IMR-90 (cell line): ENCODE data around the gene OR8G1. TPM values are rescaled to one million over a fixed set of nuclear protein-coding genes. Genes with fewer than 3 reads are reported as not detected.

Source experiments
- ATAC-seq: fragments of 200-7000 bp; cut with Tn5 transposase; 2 replicates; pipeline ENCODE4 v1.9.1; 2020; ENCODE audit warnings: low read depth, mild to moderate bottlenecking, moderate library complexity
- BruUV-seq: library from RNA; stranded (reverse); fragments of 400-500 nt; replicated peaks from 2 replicates; lab custom pipeline; 2021; lab: Mats Ljungman, UMichigan
- CTCF ChIA-PET: fragments of 300-600 bp; formaldehyde crosslinking; extraction: SDS; loops from one replicate; lab custom pipeline; 2021; ENCODE audit warnings: antibody characterized with exemption; lab: Yijun Ruan, JAX
- POLR2A ChIA-PET: fragments of 300-600 bp; sonication (Branson Sonifier 250); formaldehyde crosslinking; loops from one replicate; lab custom pipeline; 2022; ENCODE audit warnings: antibody characterized with exemption; ENCODE audit not compliant: unreplicated experiment; lab: Charles Lee
- DNase-seq: peaks from one replicate; pipeline ENCODE4 v3.0.0; 2013
- H2AFZ ChIP-seq: replicated peaks from 2 replicates; pipeline ENCODE3; 2013; ENCODE audit warnings: low read length, mild to moderate bottlenecking; ENCODE audit not compliant: poor library complexity
- H2AK5ac ChIP-seq: 2 replicates; pipeline ENCODE4 v1.6.1; 2013; ENCODE audit warnings: low read depth, low read length, inconsistent platforms
- H2AK9ac ChIP-seq: replicated peaks from 2 replicates; pipeline ENCODE3; 2013; ENCODE audit warnings: mild to moderate bottlenecking, low read depth, low read length, moderate library complexity; ENCODE audit not compliant: poor library complexity
- H2BK120ac ChIP-seq: 2 replicates; pipeline ENCODE4 v1.6.1; 2013; ENCODE audit warnings: low read depth, low read length, inconsistent platforms
- H2BK15ac ChIP-seq: 3 replicates; pipeline ENCODE4 v1.6.1; 2013; ENCODE audit warnings: low read depth, low read length, inconsistent platforms
- H2BK20ac ChIP-seq: 2 replicates; pipeline ENCODE4 v1.6.1; 2013; ENCODE audit warnings: low read depth, mild to moderate bottlenecking, inconsistent platforms, low read length, moderate library complexity
- H2BK5ac ChIP-seq: 2 replicates; pipeline ENCODE4 v1.6.1; 2013; ENCODE audit warnings: mild to moderate bottlenecking, low read depth, low read length, inconsistent platforms; ENCODE audit not compliant: poor library complexity, severe bottlenecking
- H3K14ac ChIP-seq: replicated peaks from 2 replicates; pipeline ENCODE4 v1.6.1; 2013; ENCODE audit warnings: low read depth, low read length, inconsistent platforms
- H3K18ac ChIP-seq: 2 replicates; pipeline ENCODE4 v1.6.1; 2013; ENCODE audit warnings: low read depth, low read length, control low read depth
- H3K23ac ChIP-seq: 2 replicates; pipeline ENCODE4 v1.6.1; 2013; ENCODE audit warnings: low read depth, low read length, inconsistent platforms
- H3K27ac ChIP-seq: 2 replicates; pipeline ENCODE4 v1.5.1; 2013; ENCODE audit warnings: mild to moderate bottlenecking, control low read depth, low read length; ENCODE audit not compliant: insufficient read depth
- H3K27me3 ChIP-seq: 2 replicates; pipeline ENCODE4 v1.6.1; 2013; ENCODE audit warnings: low read length; ENCODE audit not compliant: control insufficient read depth, insufficient read depth
- H3K36me3 ChIP-seq: 2 replicates; pipeline ENCODE4 v1.6.1; 2013; ENCODE audit warnings: low read length, mixed read lengths; ENCODE audit not compliant: control insufficient read depth, insufficient read depth
- H3K4ac ChIP-seq: 2 replicates; pipeline ENCODE4 v1.6.1; 2013; ENCODE audit warnings: low read depth, low read length, inconsistent platforms
- H3K4me1 ChIP-seq: 2 replicates; pipeline ENCODE4 v1.6.1; 2013; ENCODE audit warnings: low read length, mixed read lengths; ENCODE audit not compliant: control insufficient read depth, insufficient read depth
- H3K4me2 ChIP-seq: 2 replicates; pipeline ENCODE4 v1.6.1; 2013; ENCODE audit warnings: low read depth, mild to moderate bottlenecking, control low read depth, low read length, moderate library complexity
- H3K4me3 ChIP-seq: 2 replicates; pipeline ENCODE4 v1.5.1; 2013; ENCODE audit warnings: low read depth, mild to moderate bottlenecking, control low read depth, low read length, moderate library complexity; ENCODE audit not compliant: insufficient read depth
- H3K56ac ChIP-seq: 2 replicates; pipeline ENCODE4 v1.6.1; 2013; ENCODE audit warnings: low read length, inconsistent platforms; ENCODE audit not compliant: insufficient read depth; ENCODE audit errors: extremely low read depth
- H3K79me1 ChIP-seq, 2 experiments: 2 replicates each; pipeline ENCODE4 v1.6.1; 2013; ENCODE audit warnings: low read length in 2 of 2, inconsistent platforms in 1 of 2, low read depth in 1 of 2
- H3K9ac ChIP-seq: 2 replicates; pipeline ENCODE4 v1.6.1; 2013; ENCODE audit warnings: low read depth, low read length, control low read depth
- H3K9me1 ChIP-seq: 2 replicates; pipeline ENCODE4 v1.6.1; 2013; ENCODE audit warnings: low read length, inconsistent platforms; ENCODE audit not compliant: insufficient read depth
- H3K9me3 ChIP-seq: 2 replicates; pipeline ENCODE4 v1.6.1; 2013; ENCODE audit warnings: low read length; ENCODE audit not compliant: control insufficient read depth, insufficient read depth
- H4K20me1 ChIP-seq: 2 replicates; pipeline ENCODE4 v1.6.1; 2013; ENCODE audit warnings: low read length, inconsistent platforms; ENCODE audit not compliant: insufficient read depth
- H4K5ac ChIP-seq: 2 replicates; pipeline ENCODE4 v1.6.1; 2013; ENCODE audit warnings: mild to moderate bottlenecking, low read depth, low read length, control low read depth
- H4K8ac ChIP-seq, 2 experiments: 2 replicates each; pipeline ENCODE4 v1.6.1; 2013; ENCODE audit warnings: low read depth in 2 of 2, low read length in 2 of 2, control low read depth in 1 of 2, inconsistent platforms in 1 of 2
- H4K91ac ChIP-seq: 2 replicates; pipeline ENCODE4 v1.6.1; 2013; ENCODE audit warnings: low read depth, low read length, inconsistent platforms; ENCODE audit not compliant: insufficient read depth
- FOS ChIP-seq: fragments of 150-350 bp; IDR thresholded peaks from 2 replicates; pipeline ENCODE4 v1.6.1; 2016; ENCODE audit warnings: low read depth, low read length
- NFE2L2 ChIP-seq: fragments of 150-350 bp; IDR thresholded peaks from 2 replicates; pipeline ENCODE4 v1.6.1; 2016; ENCODE audit warnings: low read depth, mild to moderate bottlenecking, low read length
- POLR2A ChIP-seq: IDR thresholded peaks from 2 replicates; pipeline ENCODE4 v1.6.1; 2012; ENCODE audit warnings: mild to moderate bottlenecking, low read depth, low read length
- RAD21 ChIP-seq: IDR thresholded peaks from 2 replicates; pipeline ENCODE4 v1.6.1; 2012; ENCODE audit warnings: low read length, improper control_type of control experiment
- WGBS, 2 experiments: methylation state at CpG; one replicate each; pipeline versions ENCODE4 v1.1.5 to v1.1.7; 2013; ENCODE audit warnings: missing lambda C conversion rate in 2 of 2; ENCODE audit not compliant: insufficient read length in 1 of 2; ENCODE audit errors: extremely low coverage in 2 of 2; 5-methylcytosine and 5-hydroxymethylcytosine counted together
- dilution Hi-C: fragments of 300-500 bp; cut with HindIII; formaldehyde crosslinking; loops from one replicate; pipeline ENCODE4 v1.14.3; 2018; ENCODE audit warnings: low sequenced_read_pairs; ENCODE audit not compliant: unreplicated experiment
- in situ Hi-C: fragments of 300-500 bp; cut with MboI; formaldehyde crosslinking; loops from 3 replicates; pipeline ENCODE4 v1.14.3; 2019; ENCODE audit warnings: low sequenced_read_pairs, inconsistent platforms, mixed read lengths
- intact Hi-C: fragments of 100-400 bp; cut with micrococcal nuclease; formaldehyde crosslinking; loops from 2 replicates; pipeline ENCODE4 v1.10.0; 2022
- polyA plus RNA-seq, 3 experiments: library from polyadenylated mRNA; depleted of rRNA; stranded (reverse); fragments of >200 nt; gene quantifications; 2 replicates each; pipeline ENCODE4 v1.2.3, GENCODE V29; 2012; ENCODE audit warnings: low replicate concordance in 1 of 3
- total RNA-seq: library from RNA; depleted of rRNA; stranded (reverse); fragments of >200 nt; gene quantifications from 2 replicates; pipeline ENCODE4 v1.2.3, GENCODE V29; 2012
- TF ChIP-seq, protein P1 (sequence below): fragments of 150-350 bp; IDR thresholded peaks from 2 replicates; pipeline ENCODE4 v1.6.1; 2016; ENCODE audit warnings: low read depth, mild to moderate bottlenecking, low read length, moderate library complexity, borderline replicate concordance
- TF ChIP-seq, protein P2 (sequence below): fragments of 150-350 bp; IDR thresholded peaks from 2 replicates; pipeline ENCODE4 v1.6.1; 2017; ENCODE audit warnings: mild to moderate bottlenecking, antibody characterized with exemption, low read length, low read depth
- TF ChIP-seq, protein P3 (sequence below): conservative IDR thresholded peaks from 2 replicates; pipeline ENCODE4 v1.5.1; 2012; ENCODE audit warnings: mild to moderate bottlenecking, low read depth, low read length, improper control_type of control experiment

OR8G1 gene
- total and polyA plus RNA-seq, 2 of the 4 experiments (the other 2 are of a cell fraction), result not detected

DNA sequence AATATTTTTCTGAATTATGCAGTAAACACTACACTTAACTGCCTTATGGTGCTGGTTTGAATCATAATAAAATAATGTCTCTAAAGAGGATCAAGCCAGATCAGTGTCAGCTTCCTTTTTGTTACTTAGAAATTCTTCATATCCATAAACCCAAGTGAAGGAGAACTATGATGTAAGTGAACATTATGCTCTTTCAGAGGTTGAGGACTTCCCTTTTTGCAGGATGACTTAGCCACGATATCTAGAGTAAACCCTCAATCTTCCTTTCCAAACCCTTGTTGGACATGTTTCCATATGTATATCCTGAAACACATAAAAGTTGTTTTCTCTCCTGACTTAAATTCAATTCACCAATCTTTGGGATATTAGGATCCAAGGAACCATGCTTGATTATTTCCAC lies 53.8 kb downstream of the OR8G1 start:
- H4K8ac ChIP-seq, result no peak overlapping the region
- H3K79me1 ChIP-seq, result no peaks in the 10 kb centered on the region
- H2AK5ac ChIP-seq, result no peak overlapping the region
- POLR2A ChIA-PET, result no interaction called here
- no peak overlapping the region for H2BK15ac ChIP-seq
- no peak overlapping the region for H2AK9ac ChIP-seq
- intact Hi-C loops, result no loop called here
- no peak overlapping the region for H3K27ac ChIP-seq
- no peak overlapping the region; the same call in 1 of the 2 replicates for H4K91ac ChIP-seq
- H4K5ac ChIP-seq, result no peak overlapping the region
- no peak overlapping the region for H3K4ac ChIP-seq
- no peak for ATAC-seq
- H3K56ac ChIP-seq, result no peak overlapping the region
- no peak overlapping the region for H3K23ac ChIP-seq
- DNase-seq, result no peak
- CTCF ChIA-PET, result no interaction called here
- H3K9me3 ChIP-seq, result no peaks in the 10 kb centered on the region
- no peak overlapping the region for H3K4me3 ChIP-seq
- H2BK5ac ChIP-seq, result no peak overlapping the region
- H3K27me3 ChIP-seq, result no peaks in the 10 kb centered on the region
- H2BK120ac ChIP-seq, result no peak overlapping the region
- no peak overlapping the region for H3K9ac ChIP-seq
- no peak overlapping the region for H3K4me2 ChIP-seq
- H3K14ac ChIP-seq, result no peak overlapping the region
- no TSS peak for BruUV-seq
- H2BK20ac ChIP-seq, result no peak overlapping the region
- H3K36me3 ChIP-seq, result no peaks in the 10 kb centered on the region
- in situ Hi-C loops, result no loop called here
- H3K9me1 ChIP-seq, result no peaks in the 10 kb centered on the region
- no peaks in the 10 kb centered on the region for H4K20me1 ChIP-seq
- H3K18ac ChIP-seq, result no peak overlapping the region
- H3K4me1 ChIP-seq, result no peaks in the 10 kb centered on the region
- H2AFZ ChIP-seq, result no peak overlapping the region
- dilution Hi-C loops, result no loop called here
- no CpG with 5 or more reads among the region's 1 CpG for WGBS, 2 experiments
- TF ChIP-seq, protein P1, sequence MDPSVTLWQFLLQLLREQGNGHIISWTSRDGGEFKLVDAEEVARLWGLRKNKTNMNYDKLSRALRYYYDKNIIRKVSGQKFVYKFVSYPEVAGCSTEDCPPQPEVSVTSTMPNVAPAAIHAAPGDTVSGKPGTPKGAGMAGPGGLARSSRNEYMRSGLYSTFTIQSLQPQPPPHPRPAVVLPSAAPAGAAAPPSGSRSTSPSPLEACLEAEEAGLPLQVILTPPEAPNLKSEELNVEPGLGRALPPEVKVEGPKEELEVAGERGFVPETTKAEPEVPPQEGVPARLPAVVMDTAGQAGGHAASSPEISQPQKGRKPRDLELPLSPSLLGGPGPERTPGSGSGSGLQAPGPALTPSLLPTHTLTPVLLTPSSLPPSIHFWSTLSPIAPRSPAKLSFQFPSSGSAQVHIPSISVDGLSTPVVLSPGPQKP, result no peak
- no peak for TF ChIP-seq POLR2A
- TF ChIP-seq FOS, result no peak
- TF ChIP-seq RAD21, result no peak
- TF ChIP-seq, protein P2, sequence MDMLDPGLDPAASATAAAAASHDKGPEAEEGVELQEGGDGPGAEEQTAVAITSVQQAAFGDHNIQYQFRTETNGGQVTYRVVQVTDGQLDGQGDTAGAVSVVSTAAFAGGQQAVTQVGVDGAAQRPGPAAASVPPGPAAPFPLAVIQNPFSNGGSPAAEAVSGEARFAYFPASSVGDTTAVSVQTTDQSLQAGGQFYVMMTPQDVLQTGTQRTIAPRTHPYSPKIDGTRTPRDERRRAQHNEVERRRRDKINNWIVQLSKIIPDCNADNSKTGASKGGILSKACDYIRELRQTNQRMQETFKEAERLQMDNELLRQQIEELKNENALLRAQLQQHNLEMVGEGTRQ, result no peak
- TF ChIP-seq, protein P3, sequence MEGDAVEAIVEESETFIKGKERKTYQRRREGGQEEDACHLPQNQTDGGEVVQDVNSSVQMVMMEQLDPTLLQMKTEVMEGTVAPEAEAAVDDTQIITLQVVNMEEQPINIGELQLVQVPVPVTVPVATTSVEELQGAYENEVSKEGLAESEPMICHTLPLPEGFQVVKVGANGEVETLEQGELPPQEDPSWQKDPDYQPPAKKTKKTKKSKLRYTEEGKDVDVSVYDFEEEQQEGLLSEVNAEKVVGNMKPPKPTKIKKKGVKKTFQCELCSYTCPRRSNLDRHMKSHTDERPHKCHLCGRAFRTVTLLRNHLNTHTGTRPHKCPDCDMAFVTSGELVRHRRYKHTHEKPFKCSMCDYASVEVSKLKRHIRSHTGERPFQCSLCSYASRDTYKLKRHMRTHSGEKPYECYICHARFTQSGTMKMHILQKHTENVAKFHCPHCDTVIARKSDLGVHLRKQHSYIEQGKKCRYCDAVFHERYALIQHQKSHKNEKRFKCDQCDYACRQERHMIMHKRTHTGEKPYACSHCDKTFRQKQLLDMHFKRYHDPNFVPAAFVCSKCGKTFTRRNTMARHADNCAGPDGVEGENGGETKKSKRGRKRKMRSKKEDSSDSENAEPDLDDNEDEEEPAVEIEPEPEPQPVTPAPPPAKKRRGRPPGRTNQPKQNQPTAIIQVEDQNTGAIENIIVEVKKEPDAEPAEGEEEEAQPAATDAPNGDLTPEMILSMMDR, result no peak
- no peak for TF ChIP-seq NFE2L2
